ENCODE data around the gene MRPL51. TPM values are rescaled to one million over a fixed set of nuclear protein-coding genes. Genes with fewer than 3 reads are reported as not detected.

Gene MRPL51
- total and polyA plus RNA-seq, 2 of the 8 experiments (the other 6 are each of a cell fraction or from before 2014, with no cell fraction given) = 119 to 331 TPM

- peak; percentile 18 to 64; a peak in 2 of 4 replicates for TF ChIP-seq SIN3A (conservative IDR thresholded peaks at IDR 0.05 in 1 of 2, IDR thresholded peaks at IDR 0.05 in 1 of 2; ENCODE audit: low read depth in 1 of 2, low read length in 2 of 2)
- TF ChIP-seq KDM1A (IDR thresholded peaks at IDR 0.05; ENCODE audit: borderline replicate concordance, low read length) = no peak
- TF ChIP-seq HDAC6 (IDR thresholded peaks at IDR 0.05; ENCODE audit: low read depth, low read length) = no peak
- peak; percentile 96 for TF ChIP-seq BACH1 (IDR thresholded peaks at IDR 0.05; ENCODE audit: low read length)
Observed at GRCh38 chr12:6532051-6532926, 39.2 kb upstream of the MRPL51 start (continued).

Data from H1 (cell line).